Measurements from ENCODE around the gene RASA4B.
A peak's percentile ranks its signal among the peaks of the same experiment; 100 is the strongest.

RASA4B gene

DNA sequence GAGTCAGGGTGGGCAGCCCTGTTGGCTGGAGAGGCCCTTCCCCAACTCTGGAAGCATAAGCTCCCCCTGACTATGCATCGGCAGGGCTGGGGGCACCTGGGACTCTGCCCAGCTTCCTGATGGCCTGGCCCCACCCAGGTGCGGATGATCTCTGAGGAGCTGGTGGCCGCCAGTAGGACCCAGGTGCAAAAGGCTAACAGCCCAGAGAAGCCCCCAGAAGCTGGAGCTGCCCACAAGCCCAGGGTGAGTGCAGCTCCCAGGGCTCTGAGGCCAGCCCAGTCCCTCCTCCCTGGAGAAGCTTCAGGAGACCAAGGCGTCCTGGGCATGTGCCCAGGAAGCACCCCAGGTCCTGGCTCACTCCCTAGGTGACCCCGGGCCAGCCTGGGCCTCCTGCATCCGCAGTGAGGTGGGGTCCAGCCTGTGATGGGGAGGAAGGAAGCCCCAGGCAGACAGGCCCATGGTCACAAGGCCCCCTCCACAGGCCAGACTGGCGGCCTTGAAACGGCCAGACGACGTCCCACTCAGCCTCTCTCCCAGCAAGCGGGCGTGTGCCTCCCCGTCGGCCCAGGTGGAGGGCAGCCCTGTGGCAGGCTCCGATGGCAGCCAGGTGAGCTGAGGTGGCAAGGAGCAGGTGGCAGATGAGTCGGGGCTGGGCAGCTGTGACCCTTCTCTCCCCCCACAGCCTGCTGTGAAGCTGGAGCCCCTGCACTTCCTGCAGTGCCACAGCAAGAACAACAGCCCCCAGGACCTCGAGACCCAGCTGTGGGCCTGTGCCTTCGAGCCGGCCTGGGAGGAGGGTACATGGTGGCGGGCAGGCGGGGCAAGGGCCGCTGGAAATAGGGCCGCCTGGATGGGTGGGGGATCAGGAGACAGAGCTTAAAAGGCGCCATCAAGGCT is 49.7 kb downstream of the RASA4B start:
- H3K4me3 ChIP-seq (replicated peaks; ENCODE audit: insufficient read depth, low read length): no peak overlapping the region
- no peaks in the 10 kb centered on the region for H3K27me3 ChIP-seq (ENCODE audit: insufficient read depth, poor library complexity, severe bottlenecking)
- no peak for DNase-seq (ENCODE audit: low read depth in 1 of 2, low spot score in 1 of 2)
- H3K27ac ChIP-seq (replicated peaks): no peak overlapping the region
- no peak for TF ChIP-seq GABPA (IDR thresholded peaks at IDR 0.05; ENCODE audit: low read depth)
- TF ChIP-seq, protein P1, sequence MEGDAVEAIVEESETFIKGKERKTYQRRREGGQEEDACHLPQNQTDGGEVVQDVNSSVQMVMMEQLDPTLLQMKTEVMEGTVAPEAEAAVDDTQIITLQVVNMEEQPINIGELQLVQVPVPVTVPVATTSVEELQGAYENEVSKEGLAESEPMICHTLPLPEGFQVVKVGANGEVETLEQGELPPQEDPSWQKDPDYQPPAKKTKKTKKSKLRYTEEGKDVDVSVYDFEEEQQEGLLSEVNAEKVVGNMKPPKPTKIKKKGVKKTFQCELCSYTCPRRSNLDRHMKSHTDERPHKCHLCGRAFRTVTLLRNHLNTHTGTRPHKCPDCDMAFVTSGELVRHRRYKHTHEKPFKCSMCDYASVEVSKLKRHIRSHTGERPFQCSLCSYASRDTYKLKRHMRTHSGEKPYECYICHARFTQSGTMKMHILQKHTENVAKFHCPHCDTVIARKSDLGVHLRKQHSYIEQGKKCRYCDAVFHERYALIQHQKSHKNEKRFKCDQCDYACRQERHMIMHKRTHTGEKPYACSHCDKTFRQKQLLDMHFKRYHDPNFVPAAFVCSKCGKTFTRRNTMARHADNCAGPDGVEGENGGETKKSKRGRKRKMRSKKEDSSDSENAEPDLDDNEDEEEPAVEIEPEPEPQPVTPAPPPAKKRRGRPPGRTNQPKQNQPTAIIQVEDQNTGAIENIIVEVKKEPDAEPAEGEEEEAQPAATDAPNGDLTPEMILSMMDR (IDR thresholded peaks at IDR 0.05; ENCODE audit: insufficient read depth, low read length): no peak
- TF ChIP-seq SPI1 (IDR thresholded peaks at IDR 0.05; ENCODE audit: borderline replicate concordance, low read depth): no peak
- no peak for TF ChIP-seq POLR2AphosphoS5 (IDR thresholded peaks at IDR 0.05; ENCODE audit: low read depth)
- TF ChIP-seq, protein P2, sequence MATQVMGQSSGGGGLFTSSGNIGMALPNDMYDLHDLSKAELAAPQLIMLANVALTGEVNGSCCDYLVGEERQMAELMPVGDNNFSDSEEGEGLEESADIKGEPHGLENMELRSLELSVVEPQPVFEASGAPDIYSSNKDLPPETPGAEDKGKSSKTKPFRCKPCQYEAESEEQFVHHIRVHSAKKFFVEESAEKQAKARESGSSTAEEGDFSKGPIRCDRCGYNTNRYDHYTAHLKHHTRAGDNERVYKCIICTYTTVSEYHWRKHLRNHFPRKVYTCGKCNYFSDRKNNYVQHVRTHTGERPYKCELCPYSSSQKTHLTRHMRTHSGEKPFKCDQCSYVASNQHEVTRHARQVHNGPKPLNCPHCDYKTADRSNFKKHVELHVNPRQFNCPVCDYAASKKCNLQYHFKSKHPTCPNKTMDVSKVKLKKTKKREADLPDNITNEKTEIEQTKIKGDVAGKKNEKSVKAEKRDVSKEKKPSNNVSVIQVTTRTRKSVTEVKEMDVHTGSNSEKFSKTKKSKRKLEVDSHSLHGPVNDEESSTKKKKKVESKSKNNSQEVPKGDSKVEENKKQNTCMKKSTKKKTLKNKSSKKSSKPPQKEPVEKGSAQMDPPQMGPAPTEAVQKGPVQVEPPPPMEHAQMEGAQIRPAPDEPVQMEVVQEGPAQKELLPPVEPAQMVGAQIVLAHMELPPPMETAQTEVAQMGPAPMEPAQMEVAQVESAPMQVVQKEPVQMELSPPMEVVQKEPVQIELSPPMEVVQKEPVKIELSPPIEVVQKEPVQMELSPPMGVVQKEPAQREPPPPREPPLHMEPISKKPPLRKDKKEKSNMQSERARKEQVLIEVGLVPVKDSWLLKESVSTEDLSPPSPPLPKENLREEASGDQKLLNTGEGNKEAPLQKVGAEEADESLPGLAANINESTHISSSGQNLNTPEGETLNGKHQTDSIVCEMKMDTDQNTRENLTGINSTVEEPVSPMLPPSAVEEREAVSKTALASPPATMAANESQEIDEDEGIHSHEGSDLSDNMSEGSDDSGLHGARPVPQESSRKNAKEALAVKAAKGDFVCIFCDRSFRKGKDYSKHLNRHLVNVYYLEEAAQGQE (IDR thresholded peaks at IDR 0.05; ENCODE audit: insufficient replicate concordance, low read depth): no peak

DNA sequence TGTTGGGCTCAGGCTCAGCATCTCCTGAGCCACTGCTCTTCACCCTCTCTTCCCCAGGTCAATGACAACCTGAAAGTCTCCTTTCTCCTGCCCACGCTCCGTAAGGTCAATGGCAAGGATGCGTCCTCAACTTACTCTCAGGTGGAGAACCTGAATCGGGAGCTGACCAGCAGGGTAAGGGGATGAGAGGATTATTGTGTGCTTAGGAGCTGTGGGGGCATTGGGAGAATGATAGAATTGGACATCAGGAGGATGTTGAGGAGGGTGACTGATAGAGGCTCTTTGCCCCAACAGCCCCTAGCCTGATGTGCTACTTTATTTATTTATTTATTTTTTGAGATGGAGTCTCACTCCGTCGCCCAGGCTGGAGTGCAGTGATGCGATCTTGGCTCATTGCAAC is 51.5 kb downstream of the RASA4B start:
- Histone ChIP-seq H3K4me3 (replicated peaks; ENCODE audit: insufficient read depth, low read length) (no peak overlapping the region), H3K27me3 (ENCODE audit: insufficient read depth, poor library complexity, severe bottlenecking) (no peaks in the 10 kb centered on the region), H3K27ac (replicated peaks) (no peak overlapping the region)
- TF ChIP-seq, protein P2 (IDR thresholded peaks at IDR 0.05; ENCODE audit: insufficient replicate concordance, low read depth): no peak
- TF ChIP-seq, protein P1 (IDR thresholded peaks at IDR 0.05; ENCODE audit: insufficient read depth, low read length): no peak
- TF ChIP-seq GABPA (IDR thresholded peaks at IDR 0.05; ENCODE audit: low read depth) (no peak), POLR2AphosphoS5 (IDR thresholded peaks at IDR 0.05; ENCODE audit: low read depth) (no peak), SPI1 (IDR thresholded peaks at IDR 0.05; ENCODE audit: borderline replicate concordance, low read depth) (no peak)
- DNase-seq (ENCODE audit: low read depth in 1 of 2, low spot score in 1 of 2): no peak

DNA sequence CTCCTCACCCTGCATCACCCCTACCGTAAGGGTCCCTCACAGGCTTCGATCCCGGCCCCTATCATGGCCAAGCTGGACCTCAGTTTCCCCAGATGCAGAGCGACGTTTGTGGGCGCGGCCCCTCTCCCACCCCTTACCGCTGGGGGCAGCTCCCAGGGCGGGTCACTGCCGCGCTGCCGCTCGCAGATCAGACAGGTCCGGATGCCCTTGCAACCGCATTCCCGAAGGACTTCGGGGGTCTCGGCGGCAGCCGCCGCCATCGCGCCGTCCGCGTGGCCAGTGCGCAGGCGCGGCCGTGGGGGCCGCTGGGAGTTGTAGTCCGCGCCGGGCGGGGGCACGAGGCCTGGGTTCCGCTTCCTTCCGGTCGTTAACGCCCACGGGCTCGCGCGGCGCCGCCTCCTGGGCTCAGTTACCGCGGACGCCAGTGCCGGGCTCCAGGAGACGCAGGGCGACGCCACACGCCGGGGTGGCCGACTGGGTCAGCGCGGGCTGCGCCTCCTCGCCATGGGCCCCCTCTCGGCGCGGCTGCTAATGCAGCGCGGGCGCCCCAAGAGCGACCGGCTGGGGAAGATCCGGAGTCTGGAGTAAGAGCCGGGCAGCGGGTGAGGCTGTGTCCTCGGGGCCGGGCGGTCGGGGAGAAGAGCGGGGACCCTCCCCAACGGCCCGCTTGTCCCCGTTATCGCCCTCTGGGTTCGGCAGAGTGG is 52.8 kb downstream of the RASA4B start, which contains the start of the genes ALKBH4 and LRWD1:
ALKBH4 (minus strand) TSS at position 287 of the 704 bp plus-strand sequence; CDS start at position 260, 27 bp downstream.
LRWD1 (plus strand) TSS at position 408 of the 704 bp plus-strand sequence; CDS start at position 505, 97 bp downstream.
- no peaks in the 10 kb centered on the region for H3K27me3 ChIP-seq (ENCODE audit: insufficient read depth, poor library complexity, severe bottlenecking)
- H3K27ac ChIP-seq (replicated peaks): peak within 1 kb of the TSS; percentile 72
- TF ChIP-seq GABPA (IDR thresholded peaks at IDR 0.05; ENCODE audit: low read depth): peak; percentile 79
- peak; percentile 52; the same call in 1 of the 2 replicates for TF ChIP-seq SPI1 (IDR thresholded peaks at IDR 0.05; ENCODE audit: borderline replicate concordance, low read depth)
- TF ChIP-seq, protein P2 (IDR thresholded peaks at IDR 0.05; ENCODE audit: insufficient replicate concordance, low read depth): no peak
- 0 out of 2 replicates have a peak, but pooled peaks have one; percentile 48 for TF ChIP-seq POLR2AphosphoS5 (IDR thresholded peaks at IDR 0.05; ENCODE audit: low read depth)
- TF ChIP-seq, protein P1 (IDR thresholded peaks at IDR 0.05; ENCODE audit: insufficient read depth, low read length): no peak
- DNase-seq (ENCODE audit: low read depth in 1 of 2, low spot score in 1 of 2): peak; percentile 89 to 93
- peak within 1 kb of the TSS; percentile 100 for H3K4me3 ChIP-seq (replicated peaks; ENCODE audit: insufficient read depth, low read length)

Data from HL-60 (cell line).